Prostate gland (tissue), 2 donors: ENCODE results near the gene PM20D1. TPM values are rescaled to one million over a fixed set of nuclear protein-coding genes. Genes with fewer than 3 reads are reported as not detected.

Source experiments
- DNase-seq: peaks from one replicate; pipeline ENCODE4 v3.0.0-alpha.2; 2019; ENCODE audit warnings: low spot score
- H3K27ac ChIP-seq, 2 donors: fragments of 200-600 bp; sonication (generic); 2 replicates each; pipeline ENCODE4 v1.5.1; 2017 to 2019
- H3K27me3 ChIP-seq: fragments of 200-600 bp; sonication (generic); replicated peaks from 2 replicates; pipeline ENCODE4 v1.5.1; 2019; ENCODE audit not compliant: insufficient read depth
- H3K36me3 ChIP-seq, 2 donors: fragments of 200-600 bp; sonication (generic); 1 replicate in 1 of 2; 2 replicates in 1 of 2; pipeline versions ENCODE4 v1.5.1 to v1.8.1; 2017 to 2019
- H3K4me1 ChIP-seq: fragments of 200-600 bp; sonication (generic); replicated peaks from 2 replicates; pipeline ENCODE4 v1.5.1; 2019
- H3K4me3 ChIP-seq, 2 donors: fragments of 200-600 bp; sonication (generic); 2 replicates each; pipeline ENCODE4 v1.5.1; 2017 to 2019
- H3K9me3 ChIP-seq: fragments of 200-600 bp; sonication (generic); 2 replicates; pipeline ENCODE4 v1.5.1; 2017
- POLR2A ChIP-seq: fragments of 450-650 bp; IDR thresholded peaks from one replicate; pipeline ENCODE4 v1.6.1; 2016; ENCODE audit warnings: antibody characterized with exemption, mild to moderate bottlenecking
- POLR2AphosphoS5 ChIP-seq: sonication (generic); formaldehyde crosslinking; IDR thresholded peaks from one replicate; pipeline ENCODE4 v1.6.1; 2017; ENCODE audit warnings: antibody characterized with exemption
- WGBS: methylation state at CpG from one replicate; pipeline ENCODE4 v1.1.5; 2018; 5-methylcytosine and 5-hydroxymethylcytosine counted together
- intact Hi-C: fragments of 100-400 bp; cut with DNase I; formaldehyde crosslinking; loops from one replicate; pipeline ENCODE4 v1.14.2; 2022
- total RNA-seq, 2 donors: library from RNA; depleted of rRNA; stranded (reverse); fragments of >200 nt; gene quantifications; one replicate each; pipeline ENCODE4 v1.1.0, GENCODE V29; 2016
- TF ChIP-seq, protein P1 (sequence below), 4 experiments: fragments of 200-600 bp in 2 of 4; fragments of 450-650 bp in 2 of 4; sonication (generic) in 2 of 4; IDR thresholded peaks; 1 replicate in 3 of 4; 2 replicates in 1 of 4; pipeline ENCODE4 v1.5.1; 2016 to 2019; ENCODE audit warnings: antibody characterized with exemption in 4 of 4, mild to moderate bottlenecking in 2 of 4, moderate library complexity in 2 of 4

Gene PM20D1
- total RNA-seq, 2 donors from 2014 or later = not detected

DNA sequence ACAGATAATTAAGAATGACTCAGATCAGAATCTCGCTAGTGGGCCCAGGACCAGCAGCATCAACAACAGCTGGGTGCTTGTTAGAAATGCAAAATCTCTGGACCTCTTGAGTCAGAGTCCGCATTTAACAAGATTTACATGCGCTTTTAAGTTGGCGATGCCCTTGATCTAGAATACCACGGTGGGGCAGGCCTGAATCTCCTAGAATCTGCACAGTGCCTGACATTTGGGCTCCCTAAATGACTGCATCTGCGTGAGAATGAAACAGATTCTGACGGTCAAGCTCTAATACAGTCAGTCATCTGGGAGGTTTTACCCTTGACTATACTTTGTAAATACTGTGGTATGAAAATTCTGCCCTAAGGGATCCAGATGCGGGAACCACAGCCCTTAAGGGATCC is 57.5 kb downstream of the PM20D1 start:
- WGBS = 80% methylated on average over 8 of the region's 8 CpGs
- Histone ChIP-seq H3K27ac (no peak overlapping the region), H3K4me3 (no peak overlapping the region), H3K36me3 (peaks cover 0 to 9% of the 10 kb centered on the region in 2 donors), H3K27me3 (no peaks in the 10 kb centered on the region), H3K4me1 (no peaks in the 10 kb centered on the region), H3K9me3 (no peaks in the 10 kb centered on the region)
- no peak for DNase-seq
- TF ChIP-seq POLR2AphosphoS5 (no peak), POLR2A (no peak)
- TF ChIP-seq, protein P1, sequence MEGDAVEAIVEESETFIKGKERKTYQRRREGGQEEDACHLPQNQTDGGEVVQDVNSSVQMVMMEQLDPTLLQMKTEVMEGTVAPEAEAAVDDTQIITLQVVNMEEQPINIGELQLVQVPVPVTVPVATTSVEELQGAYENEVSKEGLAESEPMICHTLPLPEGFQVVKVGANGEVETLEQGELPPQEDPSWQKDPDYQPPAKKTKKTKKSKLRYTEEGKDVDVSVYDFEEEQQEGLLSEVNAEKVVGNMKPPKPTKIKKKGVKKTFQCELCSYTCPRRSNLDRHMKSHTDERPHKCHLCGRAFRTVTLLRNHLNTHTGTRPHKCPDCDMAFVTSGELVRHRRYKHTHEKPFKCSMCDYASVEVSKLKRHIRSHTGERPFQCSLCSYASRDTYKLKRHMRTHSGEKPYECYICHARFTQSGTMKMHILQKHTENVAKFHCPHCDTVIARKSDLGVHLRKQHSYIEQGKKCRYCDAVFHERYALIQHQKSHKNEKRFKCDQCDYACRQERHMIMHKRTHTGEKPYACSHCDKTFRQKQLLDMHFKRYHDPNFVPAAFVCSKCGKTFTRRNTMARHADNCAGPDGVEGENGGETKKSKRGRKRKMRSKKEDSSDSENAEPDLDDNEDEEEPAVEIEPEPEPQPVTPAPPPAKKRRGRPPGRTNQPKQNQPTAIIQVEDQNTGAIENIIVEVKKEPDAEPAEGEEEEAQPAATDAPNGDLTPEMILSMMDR (IDR thresholded peaks at IDR 0.05) = no peak
- intact Hi-C loops = loop anchor here (2.0 to 10.0 kb wide), 3 partner anchors 120 to 312 kb away; no protein-coding TSS in a partner anchor

DNA sequence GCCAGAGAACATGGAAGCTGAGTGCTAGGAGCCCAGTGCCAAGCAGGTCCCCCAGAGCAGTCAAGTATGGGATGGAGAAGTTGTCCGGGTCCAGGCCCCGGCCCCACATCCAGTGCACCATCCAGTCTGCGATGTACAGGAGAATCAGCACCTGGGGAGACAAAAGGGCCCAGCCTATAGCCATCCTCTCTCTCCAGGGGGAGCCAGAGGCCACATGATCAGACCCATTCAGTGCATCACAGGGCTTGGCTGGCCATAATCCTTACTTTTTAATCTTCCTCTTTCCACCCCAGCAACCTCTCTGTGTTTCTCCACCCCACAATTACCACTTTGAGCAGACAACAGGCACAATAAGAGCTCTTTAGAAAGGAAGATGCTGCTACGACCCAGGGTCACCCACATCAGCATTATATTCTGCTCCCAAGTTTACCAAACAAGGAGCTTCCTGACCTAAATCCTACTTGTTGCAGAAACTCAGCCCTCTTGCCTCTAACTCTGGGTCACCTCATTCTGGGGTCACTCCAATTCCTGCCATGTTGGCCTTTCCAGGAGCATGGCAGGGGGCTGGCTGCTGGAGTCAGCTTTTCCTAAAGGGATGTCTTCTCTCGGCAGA is 58.3 kb downstream of the PM20D1 start:
- DNase-seq = peak; percentile 61
- TF ChIP-seq POLR2AphosphoS5 = no peak
- TF ChIP-seq, protein P1 (IDR thresholded peaks at IDR 0.05) = peak; percentile 31 to 81 (median 66)
- Histone ChIP-seq H3K27me3 (no peaks in the 10 kb centered on the region), H3K36me3 (peaks cover 0 to 9% of the 10 kb centered on the region in 2 donors), H3K27ac (no peak overlapping the region), H3K4me3 (no peak overlapping the region), H3K9me3 (no peaks in the 10 kb centered on the region), H3K4me1 (no peaks in the 10 kb centered on the region)
- intact Hi-C loops = loop anchor here (2.0 to 10.0 kb wide), 3 partner anchors 121 to 313 kb away; no protein-coding TSS in a partner anchor
- WGBS = 58% methylated on average over 5 of the region's 5 CpGs

GRCh38 chr1:205787287-205787916 is 62.5 kb downstream of the PM20D1 start:
- no peaks in the 10 kb centered on the region for H3K4me1 ChIP-seq
- H3K9me3 ChIP-seq = no peaks in the 10 kb centered on the region
- TF ChIP-seq POLR2A (no peak), POLR2AphosphoS5 (no peak)
- TF ChIP-seq, protein P1 (IDR thresholded peaks at IDR 0.05) = no peak
- intact Hi-C loops = no loop called here
- H3K36me3 ChIP-seq = no peaks in the 10 kb centered on the region
- no peak overlapping the region for H3K4me3 ChIP-seq
- H3K27ac ChIP-seq = no peak overlapping the region
- DNase-seq = no peak
- no peaks in the 10 kb centered on the region for H3K27me3 ChIP-seq
- 81% methylated on average over 10 of the region's 10 CpGs for WGBS

DNA sequence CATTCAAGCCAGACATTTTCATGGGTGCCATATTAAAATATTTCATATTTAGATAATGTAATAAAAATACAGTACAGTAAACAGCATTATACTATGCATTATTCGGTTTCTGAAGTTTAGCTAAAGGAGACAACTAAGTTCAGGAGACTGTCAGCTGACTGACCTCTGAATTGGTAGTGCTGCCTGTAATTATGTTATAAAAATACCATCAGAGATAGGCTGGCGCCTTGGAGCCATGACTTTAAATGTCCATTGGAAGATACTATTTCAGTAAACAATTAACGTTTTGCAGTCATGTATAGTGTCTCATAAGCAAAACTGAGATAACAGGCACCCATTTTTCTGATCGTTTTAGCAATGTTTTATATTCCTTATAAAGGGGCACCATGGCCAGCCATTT is 63.3 kb downstream of the PM20D1 start:
- Histone ChIP-seq H3K4me3 (no peak overlapping the region), H3K27ac (no peak overlapping the region), H3K4me1 (no peaks in the 10 kb centered on the region), H3K9me3 (no peaks in the 10 kb centered on the region), H3K27me3 (no peaks in the 10 kb centered on the region), H3K36me3 (no peaks in the 10 kb centered on the region)
- intact Hi-C loops = no loop called here
- 47% methylated on average over 4 of the region's 4 CpGs for WGBS
- no peak for TF ChIP-seq POLR2A
- no peak for DNase-seq

DNA sequence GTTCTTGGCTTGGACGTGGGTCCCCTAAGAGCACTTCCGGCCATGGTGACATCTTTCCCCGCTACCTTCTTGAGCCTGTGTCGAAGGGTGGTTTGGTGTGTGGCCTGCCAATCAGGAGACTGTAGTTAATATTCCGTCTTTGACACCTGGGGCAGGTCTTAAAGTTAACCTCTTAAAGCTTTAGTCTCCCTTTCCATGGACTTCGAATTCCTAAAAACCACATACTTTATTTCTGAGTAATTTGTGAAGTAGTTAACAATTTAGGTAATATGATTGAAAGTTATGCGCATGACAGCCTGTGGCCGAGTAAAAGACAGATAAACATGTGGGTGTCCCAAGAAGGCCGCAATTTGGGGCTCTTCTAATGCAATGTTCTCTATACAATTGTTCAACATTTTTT is 64.5 kb downstream of the PM20D1 start:
- 93% methylated on average over 9 of the region's 9 CpGs for WGBS
- Histone ChIP-seq H3K27me3 (no peaks in the 10 kb centered on the region), H3K4me3 (no peak overlapping the region), H3K27ac (no peak overlapping the region), H3K4me1 (no peaks in the 10 kb centered on the region), H3K9me3 (no peaks in the 10 kb centered on the region), H3K36me3 (no peaks in the 10 kb centered on the region)
- DNase-seq = no peak
- TF ChIP-seq POLR2A (no peak), POLR2AphosphoS5 (no peak)
- TF ChIP-seq, protein P1 (IDR thresholded peaks at IDR 0.05) = no peak
- intact Hi-C loops = no loop called here
